GM19239 (cell line): ENCODE data around the gene SEMA3D.

Experiments used
- DNase-seq: peaks from one replicate; pipeline ENCODE4 v3.0.0; 2011; ENCODE audit warnings: low spot score; ENCODE audit not compliant: insufficient read length
- FAIRE-seq: peaks from 2 replicates; lab custom pipeline; 2011; peaks lifted over from hg19 to GRCh38; lab: Jason Lieb, UNC

The SEMA3D gene

GRCh38 chr7:84946549-84946948 is 240.3 kb downstream of the SEMA3D start:
- no peak for DNase-seq
- no peak for FAIRE-seq
